GM12873 (cell line): Measurements from ENCODE around the gene DMAP1.

Source experiments
- CTCF ChIP-seq: IDR thresholded peaks from 2 replicates; pipeline ENCODE4 v1.5.1; 2012; ENCODE audit warnings: low read depth, mild to moderate bottlenecking, moderate library complexity, low read length, control low read depth; ENCODE audit not compliant: insufficient read depth; ENCODE audit errors: missing control alignments

Gene DMAP1

GRCh38 chr1:44210595-44210994, 2.7 kb upstream of the DMAP1 start:
- TF ChIP-seq CTCF, result no peak

GRCh38 chr1:44212355-44213221, 683 bp upstream of the DMAP1 start:
- TF ChIP-seq CTCF, result no peak

GRCh38 chr1:44217809-44218410, 4.6 kb downstream of the DMAP1 start:
- TF ChIP-seq CTCF, result peak; percentile 97

GRCh38 chr1:44218503-44219300, 5.4 kb downstream of the DMAP1 start:
- no peak for TF ChIP-seq CTCF

GRCh38 chr1:44219301-44219626, 6.0 kb downstream of the DMAP1 start:
- no peak for TF ChIP-seq CTCF

- TF ChIP-seq CTCF, result no peak
These were observed 6.9 kb downstream of the DMAP1 start for GRCh38 chr1:44220001-44220751.
